SK-N-SH (cell line): ENCODE results near the gene TGIF1. TPM values are rescaled to one million over a fixed set of nuclear protein-coding genes. Genes with fewer than 3 reads are reported as not detected.
"Not testable (repeated sequence)": the region's sequence is repeated elsewhere in the genome, so short reads cannot be mapped to it uniquely, and the experiment has no call there.

Experiments used
- CTCF ChIA-PET: fragments of 300-600, 350-600 bp; formaldehyde crosslinking; extraction: SDS; loops from one replicate; lab custom pipeline; 2021; lab: Yijun Ruan, JAX
- POLR2A ChIA-PET: fragments of 350-600 bp; sonication (Branson Sonifier 250); formaldehyde crosslinking; extraction: SDS; loops from one replicate; lab custom pipeline; 2020; ENCODE audit warnings: antibody characterized with exemption, inconsistent platforms; lab: Yijun Ruan, JAX
- DNase-seq: peaks from one replicate; pipeline ENCODE4 v3.0.0; 2012
- H2AFZ ChIP-seq: fragments of 200-600 bp; sonication (generic); 2 replicates; pipeline ENCODE4 v1.8.1; 2016; ENCODE audit warnings: antibody characterized with exemption, mild to moderate bottlenecking, low read depth
- H3F3A ChIP-seq: fragments of 200-600 bp; sonication (generic); replicated peaks from 2 replicates; pipeline ENCODE3; 2016; ENCODE audit warnings: antibody characterized with exemption, mild to moderate bottlenecking; ENCODE audit not compliant: insufficient read depth
- H3K27ac ChIP-seq, 2 experiments: fragments of 200-500 bp in 1 of 2; fragments of 200-600 bp in 1 of 2; sonication (Bioruptor generic) in 1 of 2; sonication (generic), shearing (Covaris generic) in 1 of 2; 2 replicates each; pipeline versions ENCODE4 v1.5.1 to v1.6.1; 2014 to 2016; ENCODE audit warnings: low read depth in 2 of 2, inconsistent platforms in 1 of 2, low read length in 1 of 2, mild to moderate bottlenecking in 1 of 2, mixed read lengths in 1 of 2
- H3K27me3 ChIP-seq: fragments of 200-600 bp; sonication (generic), shearing (Covaris generic); 2 replicates; pipeline ENCODE4 v1.6.1; 2016; ENCODE audit warnings: mixed run types; ENCODE audit not compliant: insufficient read depth
- H3K36me3 ChIP-seq, 2 experiments: fragments of 200-500 bp in 1 of 2; fragments of 200-600 bp in 1 of 2; sonication (Bioruptor generic) in 1 of 2; sonication (generic) in 1 of 2; replicated peaks in 1 of 2; 2 replicates each; pipeline versions ENCODE3 to v1.5.1; 2014 to 2016; ENCODE audit warnings: low read length in 1 of 2, mild to moderate bottlenecking in 1 of 2; ENCODE audit not compliant: insufficient read depth in 2 of 2, control insufficient read depth in 1 of 2
- H3K4me1 ChIP-seq, 2 experiments: fragments of 200-500 bp in 1 of 2; fragments of 200-600 bp in 1 of 2; sonication (Bioruptor generic) in 1 of 2; sonication (generic), shearing (Covaris generic) in 1 of 2; 2 replicates each; pipeline versions ENCODE4 v1.5.1 to v1.6.1; 2014 to 2016; ENCODE audit warnings: low read depth in 1 of 2, low read length in 1 of 2, mixed run types in 1 of 2; ENCODE audit not compliant: insufficient read depth in 2 of 2, control insufficient read depth in 1 of 2
- H3K4me2 ChIP-seq: fragments of 200-600 bp; sonication (generic), shearing (Covaris generic); 2 replicates; pipeline ENCODE4 v1.6.1; 2017; ENCODE audit warnings: mixed run types
- H3K4me3 ChIP-seq, 2 experiments: fragments of 200-500 bp in 1 of 2; fragments of 200-600 bp in 1 of 2; sonication (Bioruptor generic) in 1 of 2; sonication (generic), shearing (Covaris generic) in 1 of 2; 2 replicates each; pipeline versions ENCODE4 v1.5.1 to v1.8.1; 2014 to 2016; ENCODE audit warnings: low read depth in 2 of 2, inconsistent platforms in 1 of 2, low read length in 1 of 2, mild to moderate bottlenecking in 1 of 2, mixed read lengths in 1 of 2, moderate library complexity in 1 of 2
- H3K79me2 ChIP-seq: fragments of 200-600 bp; sonication (generic); 2 replicates; pipeline ENCODE4 v1.8.1; 2017; ENCODE audit warnings: mild to moderate bottlenecking; ENCODE audit not compliant: insufficient read depth
- H3K9ac ChIP-seq: fragments of 200-600 bp; sonication (generic); 2 replicates; pipeline ENCODE4 v1.6.1; 2017; ENCODE audit warnings: mixed run types
- H3K9me2 ChIP-seq: fragments of 200-600 bp; sonication (generic); 2 replicates; pipeline ENCODE4 v1.6.1; 2017; ENCODE audit warnings: mixed run types
- H3K9me3 ChIP-seq: fragments of 200-600 bp; sonication (generic); 2 replicates; pipeline ENCODE4 v1.6.1; 2017; ENCODE audit warnings: mixed run types, mild to moderate bottlenecking, moderate library complexity
- H4K20me1 ChIP-seq: fragments of 200-600 bp; sonication (generic); 2 replicates; pipeline ENCODE4 v1.6.1; 2017; ENCODE audit warnings: mild to moderate bottlenecking, mixed run types; ENCODE audit not compliant: insufficient read depth
- CHD2 ChIP-seq: fragments of 150-350 bp; IDR thresholded peaks from 2 replicates; pipeline ENCODE4 v1.6.1; 2018; ENCODE audit warnings: low read length; ENCODE audit not compliant: partially characterized antibody
- ELF1 ChIP-seq: IDR thresholded peaks from 2 replicates; pipeline ENCODE4 v1.4.0; 2012
- EZH2phosphoT487 ChIP-seq: fragments of 200-600 bp; sonication (generic); IDR thresholded peaks from 2 replicates; pipeline ENCODE4 v1.6.1; 2017; ENCODE audit warnings: low read depth, mixed run types, mild to moderate bottlenecking, antibody characterized with exemption, moderate library complexity, borderline replicate concordance
- FOXJ3 ChIP-seq: sonication (generic); formaldehyde crosslinking; IDR thresholded peaks from 2 replicates; pipeline ENCODE4 v1.5.1; 2020; ENCODE audit warnings: mild to moderate bottlenecking, missing genetic modification reagents
- GABPA ChIP-seq: IDR thresholded peaks from 2 replicates; pipeline ENCODE4 v1.4.0; 2012; ENCODE audit warnings: low read depth, mild to moderate bottlenecking
- JUND ChIP-seq: IDR thresholded peaks from 2 replicates; pipeline ENCODE4 v1.4.0; 2012
- NRF1 ChIP-seq: IDR thresholded peaks from 2 replicates; pipeline ENCODE4 v1.6.1; 2012; ENCODE audit warnings: low read depth, mild to moderate bottlenecking, low read length
- POLR2AphosphoS5 ChIP-seq: IDR thresholded peaks from 2 replicates; pipeline ENCODE4 v1.6.1; 2012; ENCODE audit warnings: low read depth, low read length
- RAD21 ChIP-seq: IDR thresholded peaks from 2 replicates; pipeline ENCODE4 v1.6.1; 2012; ENCODE audit warnings: mild to moderate bottlenecking, low read length
- RXRA ChIP-seq: IDR thresholded peaks from 2 replicates; pipeline ENCODE4 v1.4.0; 2012; ENCODE audit warnings: low read depth, mild to moderate bottlenecking, borderline replicate concordance
- SMC3 ChIP-seq: IDR thresholded peaks from 2 replicates; pipeline ENCODE4 v1.6.1; 2012; ENCODE audit warnings: low read depth, low read length, improper control_type of control experiment
- TEAD4 ChIP-seq: IDR thresholded peaks from 2 replicates; pipeline ENCODE4 v1.4.0; 2012; ENCODE audit warnings: mild to moderate bottlenecking, borderline replicate concordance; ENCODE audit not compliant: insufficient read depth
- WGBS: methylation state at CpG from one replicate; pipeline ENCODE4 v1.1.6; 2017; ENCODE audit warnings: low lambda C conversion rate; 5-methylcytosine and 5-hydroxymethylcytosine counted together
- polyA plus RNA-seq, 3 experiments: library from polyadenylated mRNA; depleted of rRNA; stranded (reverse); fragments of >200 nt; gene quantifications; 2 replicates each; pipeline ENCODE4 v1.2.3, GENCODE V29; 2012
- TF ChIP-seq, protein P1 (sequence below): IDR thresholded peaks from 2 replicates; pipeline ENCODE4 v1.4.0; 2012; ENCODE audit warnings: low read depth
- TF ChIP-seq, protein P2 (sequence below): fragments of 150-350 bp; IDR thresholded peaks from 2 replicates; pipeline ENCODE4 v1.6.1; 2016; ENCODE audit warnings: mild to moderate bottlenecking, low read depth, low read length
- TF ChIP-seq, protein P3 (sequence below): IDR thresholded peaks from 2 replicates; pipeline ENCODE4 v1.4.0; 2012; ENCODE audit warnings: low read depth, borderline replicate concordance
- TF ChIP-seq, protein P4 (sequence below): IDR thresholded peaks from 2 replicates; pipeline ENCODE4; 2012

TGIF1 gene
- polyA plus RNA-seq, 1 of the 3 experiments (the other 2 are of a cell fraction), result 113 TPM

DNA sequence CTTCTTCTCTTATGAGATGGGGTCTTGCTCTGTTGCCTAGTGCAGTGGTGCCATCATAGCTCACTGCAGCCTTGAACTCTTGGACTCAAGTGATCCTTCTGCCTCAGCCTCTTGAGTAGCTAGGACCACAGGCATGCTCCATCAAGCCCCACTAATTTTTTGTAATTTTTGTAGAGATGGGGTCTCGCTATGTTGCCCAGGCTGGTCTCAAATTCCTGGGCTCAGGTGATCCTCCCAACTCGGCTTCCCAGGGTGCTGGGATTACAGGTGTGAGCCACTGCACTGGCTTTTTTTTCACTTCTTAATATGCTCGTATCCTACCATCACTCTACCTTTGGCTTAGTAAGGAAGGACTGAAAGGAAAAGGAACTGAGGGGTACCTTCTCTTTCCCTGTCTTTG, 22.1 kb downstream of the TGIF1 start:
- H3K9ac ChIP-seq, POLR2A ChIA-PET, H3K36me3 ChIP-seq, DNase-seq, H3K27me3 ChIP-seq, H3K4me3 ChIP-seq, H3K4me1 ChIP-seq, H3K9me2 ChIP-seq, H3K79me2 ChIP-seq, H3K27ac ChIP-seq, H4K20me1 ChIP-seq, H3K4me2 ChIP-seq, H3F3A ChIP-seq, H2AFZ ChIP-seq, H3K9me3 ChIP-seq: not testable (repeated sequence)
- CTCF ChIA-PET, result interaction anchor here (1.7 to 1.8 kb wide), 2 partner anchors 18 to 195 kb away, joined by 4 to 5 read pairs; no protein-coding TSS in a partner anchor
- WGBS, result 85% methylated on average over 3 of the region's 3 CpGs

DNA sequence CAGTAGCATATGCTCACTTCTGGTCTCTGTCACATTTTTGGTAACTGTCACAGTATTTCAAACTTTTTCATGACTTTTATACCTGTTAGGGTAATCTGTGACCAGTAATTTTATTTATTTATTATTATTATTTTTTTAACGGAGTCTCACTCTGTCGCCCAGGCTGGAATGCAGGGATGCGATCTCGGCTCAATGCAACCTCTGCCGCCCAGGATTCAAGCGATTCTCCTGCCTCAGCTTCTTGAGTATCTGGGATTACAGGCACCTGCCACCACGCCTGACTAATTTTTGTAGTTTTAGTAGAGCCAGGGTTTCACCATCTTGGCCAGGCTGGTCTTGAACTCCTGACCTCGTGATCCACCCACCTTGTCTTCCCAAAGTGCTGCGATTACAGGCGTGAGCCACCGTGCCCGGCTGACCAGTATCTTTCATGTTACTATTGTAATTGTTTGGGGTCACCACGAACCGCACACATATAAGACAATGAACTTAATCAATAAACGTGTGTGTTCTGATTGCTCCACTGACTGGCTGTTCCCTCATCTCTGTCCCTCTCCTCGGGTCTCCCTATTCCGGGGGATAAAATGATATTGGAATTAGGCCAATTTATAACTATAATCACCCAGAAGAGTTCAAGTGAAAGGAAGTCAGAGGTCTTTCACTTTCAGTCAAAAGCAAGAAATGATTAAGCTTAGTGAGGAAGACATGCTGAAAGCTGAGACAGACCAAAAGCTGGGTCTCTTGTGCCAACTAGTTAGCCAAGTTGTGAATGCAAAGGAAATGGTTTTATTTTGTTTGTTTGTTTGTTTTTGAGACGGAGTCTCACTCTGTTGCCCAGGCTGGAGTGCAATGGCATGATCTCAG, 22.9 kb downstream of the TGIF1 start:
- H2AFZ ChIP-seq, result no peak overlapping the region
- no peaks in the 10 kb centered on the region for H4K20me1 ChIP-seq
- ChIA-PET CTCF (interaction anchor here (2.0 kb wide), 1 partner anchor 121 kb away, joined by 7 read pairs; no protein-coding TSS in a partner anchor), POLR2A (interaction anchor here (0.7 kb wide), 1 partner anchor 32 kb away, joined by 4 read pairs; no protein-coding TSS in a partner anchor)
- H3K36me3 ChIP-seq, result peaks cover 0 to 3% of the 10 kb centered on the region in 2 experiments
- no peaks in the 10 kb centered on the region for H3F3A ChIP-seq
- no peaks in the 10 kb centered on the region for H3K79me2 ChIP-seq
- no peaks in the 10 kb centered on the region for H3K4me1 ChIP-seq
- H3K9me3 ChIP-seq, result no peaks in the 10 kb centered on the region
- H3K9ac ChIP-seq, result no peak overlapping the region
- H3K27me3 ChIP-seq, result no peaks in the 10 kb centered on the region
- no peak overlapping the region for H3K27ac ChIP-seq
- no peaks in the 10 kb centered on the region for H3K9me2 ChIP-seq
- 86% methylated on average over 18 of the region's 18 CpGs for WGBS
- TF ChIP-seq RAD21, result no peak
- TF ChIP-seq NRF1, result no peak
- no peak for TF ChIP-seq ELF1
- no peak for TF ChIP-seq SMC3
- TF ChIP-seq POLR2AphosphoS5, result no peak
- TF ChIP-seq EZH2phosphoT487, result no peak
- TF ChIP-seq RXRA, result no peak
- TF ChIP-seq GABPA, result no peak
- TF ChIP-seq TEAD4, result no peak
- no peak for DNase-seq
- no peak overlapping the region for H3K4me3 ChIP-seq
- H3K4me2 ChIP-seq, result no peak overlapping the region

DNA sequence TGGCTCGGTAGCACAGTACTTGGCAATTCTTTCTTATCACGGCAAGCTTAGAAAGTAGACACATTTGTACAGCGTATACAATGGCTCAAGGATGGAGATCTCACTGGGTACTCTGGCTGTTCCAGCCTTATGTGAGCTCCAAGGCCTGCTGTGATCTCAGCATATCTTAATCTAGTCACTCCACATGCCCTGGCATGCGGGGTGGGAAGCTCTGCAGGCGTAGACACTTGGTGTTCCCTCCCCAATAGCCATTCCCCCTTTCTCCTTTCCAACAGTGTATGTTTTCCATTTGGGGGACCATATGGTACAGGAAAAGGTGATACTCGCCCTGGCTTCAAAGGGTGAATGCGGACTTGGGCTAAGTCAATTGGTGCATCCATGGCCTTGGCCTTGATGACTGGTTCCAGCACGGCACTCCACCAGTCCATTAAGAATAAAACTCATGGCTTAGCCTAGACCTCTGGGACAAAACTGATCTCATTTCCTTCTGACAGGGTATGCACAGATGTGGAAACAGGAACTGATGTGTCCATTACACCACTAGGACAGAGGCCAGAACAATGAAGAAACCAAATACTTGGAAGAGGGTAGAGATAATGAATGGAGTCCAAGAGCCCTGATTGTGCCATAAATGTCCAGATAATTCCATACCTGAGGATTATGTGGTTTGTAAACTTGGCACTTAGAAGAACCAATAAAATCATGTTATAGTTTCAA, 28.4 kb downstream of the TGIF1 start:
- H3K4me1 ChIP-seq, result no peaks in the 10 kb centered on the region
- TF ChIP-seq ELF1, result no peak
- TF ChIP-seq, protein P1, sequence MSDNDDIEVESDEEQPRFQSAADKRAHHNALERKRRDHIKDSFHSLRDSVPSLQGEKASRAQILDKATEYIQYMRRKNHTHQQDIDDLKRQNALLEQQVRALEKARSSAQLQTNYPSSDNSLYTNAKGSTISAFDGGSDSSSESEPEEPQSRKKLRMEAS, result no peak
- TF ChIP-seq, protein P2, sequence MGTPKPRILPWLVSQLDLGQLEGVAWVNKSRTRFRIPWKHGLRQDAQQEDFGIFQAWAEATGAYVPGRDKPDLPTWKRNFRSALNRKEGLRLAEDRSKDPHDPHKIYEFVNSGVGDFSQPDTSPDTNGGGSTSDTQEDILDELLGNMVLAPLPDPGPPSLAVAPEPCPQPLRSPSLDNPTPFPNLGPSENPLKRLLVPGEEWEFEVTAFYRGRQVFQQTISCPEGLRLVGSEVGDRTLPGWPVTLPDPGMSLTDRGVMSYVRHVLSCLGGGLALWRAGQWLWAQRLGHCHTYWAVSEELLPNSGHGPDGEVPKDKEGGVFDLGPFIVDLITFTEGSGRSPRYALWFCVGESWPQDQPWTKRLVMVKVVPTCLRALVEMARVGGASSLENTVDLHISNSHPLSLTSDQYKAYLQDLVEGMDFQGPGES, result no peak
- no peak for TF ChIP-seq GABPA
- no peak for TF ChIP-seq CHD2
- no peak for TF ChIP-seq FOXJ3 (CRISPR knock-in tag)
- TF ChIP-seq, protein P3, sequence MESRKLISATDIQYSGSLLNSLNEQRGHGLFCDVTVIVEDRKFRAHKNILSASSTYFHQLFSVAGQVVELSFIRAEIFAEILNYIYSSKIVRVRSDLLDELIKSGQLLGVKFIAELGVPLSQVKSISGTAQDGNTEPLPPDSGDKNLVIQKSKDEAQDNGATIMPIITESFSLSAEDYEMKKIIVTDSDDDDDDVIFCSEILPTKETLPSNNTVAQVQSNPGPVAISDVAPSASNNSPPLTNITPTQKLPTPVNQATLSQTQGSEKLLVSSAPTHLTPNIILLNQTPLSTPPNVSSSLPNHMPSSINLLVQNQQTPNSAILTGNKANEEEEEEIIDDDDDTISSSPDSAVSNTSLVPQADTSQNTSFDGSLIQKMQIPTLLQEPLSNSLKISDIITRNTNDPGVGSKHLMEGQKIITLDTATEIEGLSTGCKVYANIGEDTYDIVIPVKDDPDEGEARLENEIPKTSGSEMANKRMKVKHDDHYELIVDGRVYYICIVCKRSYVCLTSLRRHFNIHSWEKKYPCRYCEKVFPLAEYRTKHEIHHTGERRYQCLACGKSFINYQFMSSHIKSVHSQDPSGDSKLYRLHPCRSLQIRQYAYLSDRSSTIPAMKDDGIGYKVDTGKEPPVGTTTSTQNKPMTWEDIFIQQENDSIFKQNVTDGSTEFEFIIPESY, result no peak
- no peak for TF ChIP-seq JUND
- no peak for TF ChIP-seq RAD21
- TF ChIP-seq, protein P4, sequence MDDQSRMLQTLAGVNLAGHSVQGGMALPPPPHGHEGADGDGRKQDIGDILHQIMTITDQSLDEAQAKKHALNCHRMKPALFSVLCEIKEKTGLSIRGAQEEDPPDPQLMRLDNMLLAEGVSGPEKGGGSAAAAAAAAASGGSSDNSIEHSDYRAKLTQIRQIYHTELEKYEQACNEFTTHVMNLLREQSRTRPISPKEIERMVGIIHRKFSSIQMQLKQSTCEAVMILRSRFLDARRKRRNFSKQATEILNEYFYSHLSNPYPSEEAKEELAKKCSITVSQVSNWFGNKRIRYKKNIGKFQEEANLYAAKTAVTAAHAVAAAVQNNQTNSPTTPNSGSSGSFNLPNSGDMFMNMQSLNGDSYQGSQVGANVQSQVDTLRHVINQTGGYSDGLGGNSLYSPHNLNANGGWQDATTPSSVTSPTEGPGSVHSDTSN, result no peak
- no peak for TF ChIP-seq POLR2AphosphoS5

More for the DNA sequence above, 28.4 kb downstream of the TGIF1 start:
- no peaks in the 10 kb centered on the region for H3K27me3 ChIP-seq
- no peak overlapping the region for H3K9ac ChIP-seq
- no peak for DNase-seq
- no peaks in the 10 kb centered on the region for H3K9me2 ChIP-seq
- H4K20me1 ChIP-seq, result no peaks in the 10 kb centered on the region
- H2AFZ ChIP-seq, result no peak overlapping the region
- no peaks in the 10 kb centered on the region for H3K9me3 ChIP-seq
- H3K36me3 ChIP-seq, result peaks cover 0 to 3% of the 10 kb centered on the region in 2 experiments
- CTCF ChIA-PET, result interaction anchor here (0.9 to 1.5 kb wide), 5 partner anchors 8 to 188 kb away, joined by 3 to 4 read pairs (median 3); no protein-coding TSS in a partner anchor
- POLR2A ChIA-PET, result no interaction called here
- H3F3A ChIP-seq, result no peaks in the 10 kb centered on the region
- H3K79me2 ChIP-seq, result no peaks in the 10 kb centered on the region
- 86% methylated on average over 8 of the region's 8 CpGs for WGBS
- H3K4me3 ChIP-seq, result no peak overlapping the region
- no peak overlapping the region for H3K27ac ChIP-seq
- H3K4me2 ChIP-seq, result no peak overlapping the region
